Nephron (organoid): ENCODE data around the gene RBFOX1.

ENCODE experiments used
- H3K27ac Mint-ChIP-seq, 3 experiments: 2 replicates each; pipeline ENCODE4 v1.8.0; 2020; ENCODE audit warnings: mixed read lengths in 3 of 3, mild to moderate bottlenecking in 2 of 3, moderate library complexity in 1 of 3
- H3K27me3 Mint-ChIP-seq: 2 replicates; pipeline ENCODE4 v1.8.0; 2021; ENCODE audit warnings: low read depth, mild to moderate bottlenecking, moderate library complexity, mixed read lengths
- H3K36me3 Mint-ChIP-seq: 2 replicates; pipeline ENCODE4 v1.8.0; 2020; ENCODE audit warnings: low read depth, mixed read lengths
- H3K4me1 Mint-ChIP-seq: 2 replicates; pipeline ENCODE4 v1.8.0; 2020; ENCODE audit warnings: mixed read lengths
- H3K4me3 Mint-ChIP-seq, 3 experiments: 2 replicates each; pipeline ENCODE4 v1.8.0; 2020; ENCODE audit warnings: mild to moderate bottlenecking in 3 of 3, mixed read lengths in 3 of 3, moderate library complexity in 2 of 3
- H3K9me3 Mint-ChIP-seq: 2 replicates; pipeline ENCODE4 v1.8.0; 2020; ENCODE audit warnings: mixed read lengths
- TF ChIP-seq, protein P1 (sequence below), 3 experiments: fragments of 200-600 bp; sonication (generic); IDR thresholded peaks; one replicate each; pipeline ENCODE4 v1.5.0; 2021; ENCODE audit warnings: antibody characterized with exemption in 3 of 3; ENCODE audit not compliant: unreplicated experiment in 3 of 3

RBFOX1 gene

DNA sequence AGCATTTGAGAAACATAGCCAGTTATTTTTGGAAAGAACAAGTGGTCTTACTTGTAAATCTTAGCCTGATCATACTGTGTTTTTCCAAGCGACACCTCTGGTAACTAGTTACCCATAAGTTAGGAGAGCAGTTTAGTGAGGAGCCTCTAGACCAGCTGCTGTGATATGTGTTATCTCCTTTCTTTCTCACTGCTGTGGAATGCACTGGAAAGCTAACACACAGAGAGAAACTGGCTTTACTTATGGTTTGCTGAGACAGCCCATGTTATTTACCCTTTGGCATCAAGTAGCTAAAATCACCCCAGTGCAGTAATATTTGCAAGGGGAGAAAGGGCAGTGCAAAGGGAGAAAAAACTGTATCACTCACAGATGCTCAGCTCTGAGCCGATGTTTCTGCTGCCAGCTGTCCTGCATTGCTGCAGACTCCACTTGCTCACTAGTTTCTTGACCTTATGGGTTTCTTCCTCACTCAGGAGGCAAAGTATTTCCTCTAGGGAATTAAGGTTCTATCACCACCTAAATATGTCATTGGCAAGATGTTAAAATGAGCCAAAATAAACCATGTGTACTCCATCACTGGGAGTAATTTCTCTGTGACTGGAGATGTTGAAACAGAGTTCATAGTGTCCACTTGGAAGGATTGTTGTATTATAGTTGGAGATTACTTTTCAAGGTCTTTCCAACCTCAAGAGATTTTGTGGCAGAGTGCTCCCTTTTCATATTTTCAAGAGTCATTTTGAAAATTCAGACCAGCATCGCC lies 2.3 kb downstream of the RBFOX1 start:
- Mint-ChIP-seq H3K27me3 (no peaks in the 10 kb centered on the region), H3K27ac (peak overlapping the region; percentile 23 to 73 (median 29)), H3K36me3 (no peaks in the 10 kb centered on the region), H3K9me3 (no peaks in the 10 kb centered on the region), H3K4me3 (peak overlapping the region in 2 of 3 experiments; percentile 71 to 85), H3K4me1 (peaks cover 55% of the 10 kb centered on the region)
- TF ChIP-seq, protein P1, sequence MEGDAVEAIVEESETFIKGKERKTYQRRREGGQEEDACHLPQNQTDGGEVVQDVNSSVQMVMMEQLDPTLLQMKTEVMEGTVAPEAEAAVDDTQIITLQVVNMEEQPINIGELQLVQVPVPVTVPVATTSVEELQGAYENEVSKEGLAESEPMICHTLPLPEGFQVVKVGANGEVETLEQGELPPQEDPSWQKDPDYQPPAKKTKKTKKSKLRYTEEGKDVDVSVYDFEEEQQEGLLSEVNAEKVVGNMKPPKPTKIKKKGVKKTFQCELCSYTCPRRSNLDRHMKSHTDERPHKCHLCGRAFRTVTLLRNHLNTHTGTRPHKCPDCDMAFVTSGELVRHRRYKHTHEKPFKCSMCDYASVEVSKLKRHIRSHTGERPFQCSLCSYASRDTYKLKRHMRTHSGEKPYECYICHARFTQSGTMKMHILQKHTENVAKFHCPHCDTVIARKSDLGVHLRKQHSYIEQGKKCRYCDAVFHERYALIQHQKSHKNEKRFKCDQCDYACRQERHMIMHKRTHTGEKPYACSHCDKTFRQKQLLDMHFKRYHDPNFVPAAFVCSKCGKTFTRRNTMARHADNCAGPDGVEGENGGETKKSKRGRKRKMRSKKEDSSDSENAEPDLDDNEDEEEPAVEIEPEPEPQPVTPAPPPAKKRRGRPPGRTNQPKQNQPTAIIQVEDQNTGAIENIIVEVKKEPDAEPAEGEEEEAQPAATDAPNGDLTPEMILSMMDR (IDR thresholded peaks at IDR 0.05; ENCODE audit: unreplicated experiment in 3 of 3): no peak

DNA sequence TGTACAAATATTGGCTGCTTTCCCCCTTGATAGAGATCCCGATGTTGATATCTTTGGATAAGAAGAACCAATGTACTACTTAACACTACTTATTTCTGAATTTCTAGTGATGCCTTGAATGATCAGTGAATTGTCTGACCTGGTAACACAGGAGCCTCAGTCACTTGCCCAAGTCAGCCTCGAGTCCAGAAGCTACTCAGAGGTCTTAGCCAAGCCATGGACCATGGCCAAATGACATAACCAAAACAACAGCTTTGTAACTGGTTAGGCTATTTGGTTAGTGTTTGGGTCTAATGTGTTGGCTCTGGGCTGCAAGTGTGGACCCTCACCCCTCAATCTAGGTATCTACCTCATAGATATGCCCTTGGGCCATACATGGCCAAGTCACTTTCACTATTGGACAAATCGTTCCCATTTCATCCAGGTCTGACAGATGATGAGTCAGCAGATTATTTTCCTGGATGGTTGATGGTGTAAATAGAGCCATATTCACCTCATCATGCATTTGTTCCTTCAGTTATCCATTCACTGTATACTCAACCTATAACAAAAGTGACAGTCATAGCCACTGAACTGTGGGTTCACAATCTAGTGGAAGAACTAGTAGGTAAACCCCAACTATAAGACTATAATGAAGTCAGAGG lies 3.5 kb downstream of the RBFOX1 start:
- Mint-ChIP-seq H3K4me1 (peaks cover 47% of the 10 kb centered on the region), H3K36me3 (no peaks in the 10 kb centered on the region), H3K9me3 (no peaks in the 10 kb centered on the region), H3K4me3 (peak overlapping the region in 1 of 3 experiments; percentile 62), H3K27ac (no peak overlapping the region), H3K27me3 (no peaks in the 10 kb centered on the region)
- TF ChIP-seq, protein P1 (IDR thresholded peaks at IDR 0.05; ENCODE audit: unreplicated experiment in 3 of 3): no peak

DNA sequence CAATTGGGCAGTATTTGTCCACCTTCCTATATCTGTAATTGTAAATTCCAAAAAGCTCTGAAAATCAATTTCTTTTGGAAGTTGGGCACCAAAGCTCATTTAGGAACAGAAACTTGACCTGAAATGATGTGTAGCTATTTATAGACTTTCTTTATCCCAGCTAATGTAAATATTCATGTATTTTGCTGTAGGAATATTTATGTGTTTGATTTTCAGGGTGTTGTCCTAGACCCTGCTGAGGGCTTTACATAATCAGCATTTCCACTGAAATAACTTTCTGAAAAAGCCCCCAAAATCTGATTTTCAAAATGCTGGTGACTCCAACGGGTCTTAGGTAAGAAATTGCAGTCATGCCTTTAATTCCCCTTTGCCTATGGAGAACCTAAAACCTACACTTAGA lies 4.1 kb downstream of the RBFOX1 start:
- peaks cover 44% of the 10 kb centered on the region for H3K4me1 Mint-ChIP-seq
- H3K27me3 Mint-ChIP-seq: no peaks in the 10 kb centered on the region
- TF ChIP-seq, protein P1 (IDR thresholded peaks at IDR 0.05; ENCODE audit: unreplicated experiment in 3 of 3): no peak
- H3K27ac Mint-ChIP-seq: no peak overlapping the region
- no peak overlapping the region for H3K4me3 Mint-ChIP-seq
- H3K9me3 Mint-ChIP-seq: no peaks in the 10 kb centered on the region
- H3K36me3 Mint-ChIP-seq: no peaks in the 10 kb centered on the region

DNA sequence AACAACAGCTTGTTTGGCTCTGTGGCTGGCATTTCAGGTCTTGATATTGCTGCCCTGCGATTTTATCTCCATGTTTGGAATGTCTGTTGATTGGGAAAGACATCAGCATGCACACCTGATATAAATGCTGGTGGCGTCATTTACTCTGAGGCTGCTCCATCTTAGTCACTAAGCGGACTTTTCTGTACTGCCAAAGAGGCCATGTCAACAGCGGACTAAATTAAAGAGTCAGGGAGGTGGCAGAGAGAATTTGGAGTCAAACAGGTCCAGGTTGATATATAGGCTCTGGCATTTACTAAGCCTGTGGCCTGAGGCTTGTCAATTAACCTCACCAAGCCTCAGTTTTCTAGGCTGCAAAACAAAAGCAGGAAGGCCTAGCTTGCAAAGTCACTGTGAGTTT lies 6.2 kb downstream of the RBFOX1 start:
- Mint-ChIP-seq H3K27ac (no peak overlapping the region), H3K9me3 (no peaks in the 10 kb centered on the region)
- TF ChIP-seq, protein P1 (IDR thresholded peaks at IDR 0.05; ENCODE audit: unreplicated experiment in 3 of 3): no peak

DNA sequence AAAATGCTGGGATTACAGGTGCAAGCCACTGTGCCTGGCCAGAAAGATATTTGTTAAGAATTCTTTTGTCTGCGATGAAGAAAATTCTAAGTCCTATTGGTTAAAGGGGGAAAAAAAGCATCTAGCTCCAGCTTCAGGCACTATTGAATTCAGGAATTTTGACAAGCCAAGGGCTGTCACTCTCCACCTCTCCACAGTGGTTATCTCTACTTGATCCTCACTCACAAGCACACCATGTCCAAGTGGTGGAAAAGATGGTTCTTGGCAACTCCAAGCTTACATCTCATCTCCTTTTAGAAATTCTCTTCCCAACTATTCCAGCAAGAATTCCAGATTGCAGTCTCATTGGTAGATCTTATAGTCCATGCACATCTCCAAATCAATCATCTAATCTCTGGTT lies 7.1 kb downstream of the RBFOX1 start:
- Mint-ChIP-seq H3K36me3 (no peaks in the 10 kb centered on the region), H3K4me3 (no peak overlapping the region), H3K4me1 (peaks cover 48% of the 10 kb centered on the region), H3K27ac (no peak overlapping the region), H3K27me3 (peaks cover 3% of the 10 kb centered on the region), H3K9me3 (no peaks in the 10 kb centered on the region)
- TF ChIP-seq, protein P1 (IDR thresholded peaks at IDR 0.05; ENCODE audit: unreplicated experiment in 3 of 3): no peak

More for the DNA sequence above, 6.2 kb downstream of the RBFOX1 start:
- H3K4me3 Mint-ChIP-seq: no peak overlapping the region
- peaks cover 3% of the 10 kb centered on the region for H3K27me3 Mint-ChIP-seq
- no peaks in the 10 kb centered on the region for H3K36me3 Mint-ChIP-seq
- peaks cover 53% of the 10 kb centered on the region for H3K4me1 Mint-ChIP-seq
